Psoas muscle (tissue), 8 donors: ENCODE measurements around the gene HLCS. TPM values are rescaled to one million over a fixed set of nuclear protein-coding genes. Genes with fewer than 3 reads are reported as not detected.

ENCODE experiments used
- ATAC-seq, 4 donors: fragments of 200-7000 bp; cut with Tn5 transposase; one replicate each; pipeline ENCODE4 v1.9.1; 2020; ENCODE audit warnings: moderate library complexity in 3 of 4, mild to moderate bottlenecking in 2 of 4
- DNase-seq, 2 donors: peaks; one replicate each; pipeline ENCODE4 v3.0.0-alpha.2; 2020
- H3K27ac ChIP-seq: fragments of 200-600 bp; one replicate; pipeline ENCODE4 v1.8.0; 2022
- H3K27me3 ChIP-seq, 3 donors: fragments of 200-600 bp in 1 of 3; one replicate each; pipeline versions ENCODE4 v1.6.1 to v1.8.0; 2013 to 2022; ENCODE audit warnings: low read length in 2 of 3, mild to moderate bottlenecking in 2 of 3, moderate library complexity in 1 of 3; ENCODE audit not compliant: insufficient read depth in 3 of 3
- H3K36me3 ChIP-seq, 2 donors: fragments of 200-600 bp in 1 of 2; one replicate each; pipeline versions ENCODE4 v1.6.1 to v1.8.0; 2013 to 2022; ENCODE audit warnings: low read depth in 1 of 2, mild to moderate bottlenecking in 1 of 2, moderate library complexity in 1 of 2; ENCODE audit not compliant: insufficient read depth in 1 of 2
- H3K4me1 ChIP-seq: fragments of 200-600 bp; one replicate; pipeline ENCODE4 v1.8.0; 2022
- H3K4me3 ChIP-seq: fragments of 200-600 bp; one replicate; pipeline ENCODE4 v1.8.0; 2022; ENCODE audit warnings: mild to moderate bottlenecking
- H3K9me3 ChIP-seq: fragments of 200-600 bp; one replicate; pipeline ENCODE4 v1.8.0; 2022
- CTCF ChIP-seq: fragments of 200-600 bp; IDR thresholded peaks from one replicate; pipeline ENCODE4 v1.8.0; 2022; ENCODE audit warnings: antibody characterized with exemption
- WGBS, 3 donors: extraction: QIAGEN DNeasy Blood & Tissue Kit; methylation state at CpG; one replicate each; pipeline versions ENCODE4 v1.1.6 to v1.1.7; 2013; 5-methylcytosine and 5-hydroxymethylcytosine counted together
- intact Hi-C, 2 donors: fragments of 100-400 bp; cut with DNase I; formaldehyde crosslinking; loops; one replicate each; pipeline versions ENCODE4 v1.11.0 to v1.14.2; 2022
- polyA plus RNA-seq, 3 donors: library from polyadenylated mRNA; stranded (reverse); fragments of 200-250 nt; gene quantifications; one replicate each; pipeline ENCODE4 v1.2.3, GENCODE V29; 2013
- total RNA-seq, 4 donors: library from RNA; stranded (reverse); fragmentation: NEBNext Ultra II Directional in 2 of 4; extraction: Animal tissue kit (Norgen Biotek cat#: 25700) in 2 of 4; gene quantifications; one replicate each; pipeline versions ENCODE4 v1.2.1 to v1.2.4, GENCODE V29; 2021 to 2023
- donor health status: healthy with polysubstance abuse.
- donor health status: DM: no; HTN: no; CAD: no; lungs with moderate emphysema.
- donor health status: Bipolar disorder and iron deficiency.
- donor health status: healthy.
- donor health status: DM: yes; HTN: yes; CAD: no.
- donor health status: DM: no; HTN: no; CAD: no.
- donor health status: DM: no; HTN: no; CAD: no.
- donor health status: DM: yes; HTN: yes; CAD: no.

Gene HLCS
- total and polyA plus RNA-seq, 7 donors: 3.6 to 13.5 (median 8.1) TPM

DNA sequence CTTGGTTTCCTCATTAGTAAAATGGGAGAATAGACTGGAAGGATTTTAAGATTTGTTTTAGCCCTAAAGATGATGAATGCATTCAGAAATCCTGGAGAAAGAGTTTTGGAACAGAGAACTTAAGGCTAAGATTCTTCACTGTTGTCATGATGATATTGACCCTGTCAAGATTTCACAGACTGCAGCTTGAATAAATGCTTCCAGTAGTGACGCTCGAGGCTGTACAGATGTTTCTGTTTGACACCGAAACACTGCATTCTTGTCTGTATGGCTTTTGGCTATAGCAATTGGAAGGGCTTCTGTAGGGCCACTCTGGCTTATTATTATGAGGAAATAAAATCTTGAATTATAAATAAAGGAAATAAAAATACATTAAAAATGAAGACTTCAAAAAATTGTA lies 241.8 kb downstream of the HLCS start:
- 59 to 71% (median 68%) methylated on average over 3 of the region's 3 CpGs for WGBS, 3 donors
- ATAC-seq (no peak), DNase-seq (no peak)
- intact Hi-C loops: no loop called here
- H3K4me3 ChIP-seq: no peak overlapping the region
- H3K9me3 ChIP-seq: no peaks in the 10 kb centered on the region
- H3K4me1 ChIP-seq: no peaks in the 10 kb centered on the region
- H3K27me3 ChIP-seq: peaks cover 0 to 32% (median 6%) of the 10 kb centered on the region in 3 donors
- H3K36me3 ChIP-seq: no peaks in the 10 kb centered on the region
- no peak for TF ChIP-seq CTCF
- no peak overlapping the region for H3K27ac ChIP-seq

- DNase-seq (no peak), ATAC-seq (no peak)
- Histone ChIP-seq H3K4me3 (no peak overlapping the region), H3K9me3 (no peaks in the 10 kb centered on the region), H3K27ac (no peak overlapping the region), H3K4me1 (no peaks in the 10 kb centered on the region), H3K36me3 (no peaks in the 10 kb centered on the region), H3K27me3 (peaks cover 0 to 39% (median 7%) of the 10 kb centered on the region in 3 donors)
- TF ChIP-seq CTCF: no peak
- WGBS, 3 donors: 77 to 85% (median 77%) methylated on average over 14 of the region's 14 CpGs
- intact Hi-C loops: no loop called here
Measured at GRCh38 chr21:36723371-36723881, 243.0 kb downstream of the HLCS start.

DNA sequence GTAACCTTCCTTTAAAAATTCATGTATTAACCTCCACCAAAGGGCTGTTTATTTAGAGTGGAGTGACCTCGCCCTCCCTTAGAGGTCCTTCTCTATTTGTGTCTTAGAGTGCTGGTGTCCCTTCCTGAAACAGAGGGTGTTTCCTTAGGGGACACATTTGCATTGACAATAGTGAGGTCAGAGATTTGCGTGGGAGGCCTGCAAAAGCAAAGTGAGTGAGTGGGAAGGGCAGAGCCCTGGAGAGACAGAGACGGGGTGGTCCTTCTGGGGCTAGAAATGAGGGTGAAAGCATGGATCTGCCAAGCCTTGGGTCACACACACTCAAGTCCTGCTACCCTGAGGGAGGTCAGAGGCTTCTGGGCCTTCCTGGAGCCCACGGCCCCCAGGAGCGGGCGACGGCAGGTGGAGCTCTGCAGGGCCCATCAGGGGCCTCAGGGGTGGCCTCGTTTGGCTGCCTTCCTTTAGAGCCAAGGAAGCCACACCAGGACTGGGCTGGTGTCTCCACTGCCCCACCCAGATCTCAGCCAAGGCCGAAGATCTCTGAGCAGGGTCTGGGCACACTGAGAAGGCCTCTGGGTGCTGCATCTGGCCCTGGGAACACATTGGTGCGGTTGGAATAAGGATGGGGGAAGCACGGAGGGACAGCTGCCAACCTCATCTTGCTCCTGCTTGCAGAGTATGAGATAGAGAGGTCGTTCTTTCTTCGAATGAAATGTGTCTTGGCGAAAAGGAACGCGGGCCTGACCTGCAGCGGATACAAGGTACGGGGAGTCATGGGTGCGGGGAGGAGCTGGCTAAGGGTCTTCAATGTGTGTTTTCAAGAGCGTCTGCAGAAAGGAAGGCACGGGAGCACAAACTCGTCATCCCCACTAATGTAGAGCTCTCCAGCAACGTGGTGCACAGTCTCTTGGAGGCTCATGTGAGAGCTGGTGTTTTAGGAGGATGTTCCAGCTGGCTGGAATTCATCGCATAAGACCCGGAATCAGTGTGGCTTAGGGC lies 243.8 kb downstream of the HLCS start:
- WGBS, 3 donors: 81 to 86% (median 85%) methylated on average over 25 of the region's 25 CpGs
- no peak overlapping the region for H3K27ac ChIP-seq
- no peak for DNase-seq

GRCh38 chr21:36721817-36722216 lies 244.7 kb downstream of the HLCS start:
- 64 to 72% (median 67%) methylated on average over 7 of the region's 7 CpGs for WGBS, 3 donors
- ATAC-seq: no peak
- Histone ChIP-seq H3K27ac (no peak overlapping the region), H3K4me1 (no peaks in the 10 kb centered on the region), H3K9me3 (no peaks in the 10 kb centered on the region), H3K36me3 (no peaks in the 10 kb centered on the region), H3K27me3 (peaks cover 0 to 44% (median 8%) of the 10 kb centered on the region in 3 donors), H3K4me3 (no peak overlapping the region)
- TF ChIP-seq CTCF: no peak
- no peak for DNase-seq
- intact Hi-C loops: no loop called here

More for the DNA sequence above, 243.8 kb downstream of the HLCS start:
- Histone ChIP-seq H3K4me3 (no peak overlapping the region), H3K27me3 (peaks cover 0 to 42% (median 7%) of the 10 kb centered on the region in 3 donors), H3K36me3 (no peaks in the 10 kb centered on the region), H3K9me3 (no peaks in the 10 kb centered on the region), H3K4me1 (no peaks in the 10 kb centered on the region)
- no peak for TF ChIP-seq CTCF
- ATAC-seq: no peak
- intact Hi-C loops: no loop called here
